Parathyroid adenoma (tissue), 2 donors: ENCODE measurements around the gene TMEM213.

Source experiments
- H2AFZ ChIP-seq: fragments of 300-600 bp; sonication (generic); one replicate; pipeline ENCODE4 v1.7.0; 2017; ENCODE audit warnings: antibody characterized with exemption, mild to moderate bottlenecking
- H3K27ac ChIP-seq: fragments of 300-600 bp; sonication (generic); one replicate; pipeline ENCODE4 v1.7.0; 2017
- H3K27me3 ChIP-seq: fragments of 300-600 bp; sonication (generic); one replicate; pipeline ENCODE4 v1.7.0; 2017; ENCODE audit warnings: low read length; ENCODE audit not compliant: control insufficient read depth, insufficient read depth
- H3K36me3 ChIP-seq: fragments of 300-600 bp; sonication (generic); one replicate; pipeline ENCODE4 v1.7.0; 2017; ENCODE audit warnings: low read length; ENCODE audit not compliant: control insufficient read depth, insufficient read depth
- H3K4me1 ChIP-seq: fragments of 300-600 bp; sonication (generic); one replicate; pipeline ENCODE4 v1.7.0; 2017; ENCODE audit warnings: control low read depth
- H3K4me2 ChIP-seq: fragments of 300-600 bp; sonication (generic); one replicate; pipeline ENCODE4 v1.7.0; 2017; ENCODE audit warnings: low read length
- H3K4me3 ChIP-seq: fragments of 300-600 bp; sonication (generic); one replicate; pipeline ENCODE4 v1.7.0; 2017; ENCODE audit warnings: low read depth, low read length
- H3K79me2 ChIP-seq: fragments of 300-600 bp; sonication (generic); one replicate; pipeline ENCODE4 v1.7.0; 2017; ENCODE audit warnings: control low read depth
- H3K9ac ChIP-seq: fragments of 300-600 bp; sonication (generic); one replicate; pipeline ENCODE4 v1.7.0; 2017; ENCODE audit warnings: mild to moderate bottlenecking
- H3K9me3 ChIP-seq: fragments of 300-600 bp; sonication (generic); one replicate; pipeline ENCODE4 v1.7.0; 2017; ENCODE audit warnings: low read length; ENCODE audit not compliant: control insufficient read depth
- TF ChIP-seq, protein P1 (sequence below): fragments of 300-600 bp; sonication (generic); IDR thresholded peaks from one replicate; pipeline ENCODE4 v1.7.0; 2017; ENCODE audit warnings: antibody characterized with exemption, mild to moderate bottlenecking
- donor health status: primary hyperparathyroidism.

The TMEM213 gene

GRCh38 chr7:138867744-138868143 lies 70.0 kb downstream of the TMEM213 start:
- no peaks in the 10 kb centered on the region for H3K79me2 ChIP-seq
- TF ChIP-seq, protein P1, sequence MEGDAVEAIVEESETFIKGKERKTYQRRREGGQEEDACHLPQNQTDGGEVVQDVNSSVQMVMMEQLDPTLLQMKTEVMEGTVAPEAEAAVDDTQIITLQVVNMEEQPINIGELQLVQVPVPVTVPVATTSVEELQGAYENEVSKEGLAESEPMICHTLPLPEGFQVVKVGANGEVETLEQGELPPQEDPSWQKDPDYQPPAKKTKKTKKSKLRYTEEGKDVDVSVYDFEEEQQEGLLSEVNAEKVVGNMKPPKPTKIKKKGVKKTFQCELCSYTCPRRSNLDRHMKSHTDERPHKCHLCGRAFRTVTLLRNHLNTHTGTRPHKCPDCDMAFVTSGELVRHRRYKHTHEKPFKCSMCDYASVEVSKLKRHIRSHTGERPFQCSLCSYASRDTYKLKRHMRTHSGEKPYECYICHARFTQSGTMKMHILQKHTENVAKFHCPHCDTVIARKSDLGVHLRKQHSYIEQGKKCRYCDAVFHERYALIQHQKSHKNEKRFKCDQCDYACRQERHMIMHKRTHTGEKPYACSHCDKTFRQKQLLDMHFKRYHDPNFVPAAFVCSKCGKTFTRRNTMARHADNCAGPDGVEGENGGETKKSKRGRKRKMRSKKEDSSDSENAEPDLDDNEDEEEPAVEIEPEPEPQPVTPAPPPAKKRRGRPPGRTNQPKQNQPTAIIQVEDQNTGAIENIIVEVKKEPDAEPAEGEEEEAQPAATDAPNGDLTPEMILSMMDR = no peak

GRCh38 chr7:138868711-138869110 lies 70.9 kb downstream of the TMEM213 start:
- no peaks in the 10 kb centered on the region for H3K79me2 ChIP-seq
- no peaks in the 10 kb centered on the region for H3K36me3 ChIP-seq
- H3K4me3 ChIP-seq = no peak overlapping the region
- TF ChIP-seq, protein P1 = no peak
- no peak overlapping the region for H3K4me2 ChIP-seq
- H3K9me3 ChIP-seq = no peaks in the 10 kb centered on the region
- H3K4me1 ChIP-seq = peaks cover 4% of the 10 kb centered on the region
- no peak overlapping the region for H3K9ac ChIP-seq
- no peak overlapping the region for H3K27ac ChIP-seq
- H3K27me3 ChIP-seq = no peaks in the 10 kb centered on the region
- H2AFZ ChIP-seq = no peak overlapping the region

More at GRCh38 chr7:138867744-138868143, 70.0 kb downstream of the TMEM213 start:
- Histone ChIP-seq H3K4me2 (no peak overlapping the region), H3K9me3 (no peaks in the 10 kb centered on the region), H3K4me3 (no peak overlapping the region), H3K36me3 (no peaks in the 10 kb centered on the region), H3K4me1 (no peaks in the 10 kb centered on the region), H3K9ac (no peak overlapping the region), H2AFZ (no peak overlapping the region), H3K27ac (no peak overlapping the region), H3K27me3 (no peaks in the 10 kb centered on the region)

- Histone ChIP-seq H3K36me3 (no peaks in the 10 kb centered on the region), H3K4me3 (no peak overlapping the region), H3K4me1 (peaks cover 4% of the 10 kb centered on the region), H3K79me2 (no peaks in the 10 kb centered on the region), H2AFZ (no peak overlapping the region), H3K9ac (no peak overlapping the region), H3K4me2 (no peak overlapping the region), H3K9me3 (no peaks in the 10 kb centered on the region), H3K27ac (no peak overlapping the region), H3K27me3 (no peaks in the 10 kb centered on the region)
- TF ChIP-seq, protein P1 = no peak
Observed at GRCh38 chr7:138869353-138869752, 71.6 kb downstream of the TMEM213 start.

GRCh38 chr7:138871065-138871813 lies 73.4 kb downstream of the TMEM213 start:
- Histone ChIP-seq H3K9ac (no peak overlapping the region), H2AFZ (no peak overlapping the region), H3K27me3 (no peaks in the 10 kb centered on the region), H3K4me3 (no peak overlapping the region), H3K9me3 (no peaks in the 10 kb centered on the region), H3K4me1 (peaks cover 5% of the 10 kb centered on the region), H3K36me3 (no peaks in the 10 kb centered on the region), H3K27ac (no peak overlapping the region), H3K4me2 (no peak overlapping the region), H3K79me2 (no peaks in the 10 kb centered on the region)
- TF ChIP-seq, protein P1 = no peak

- peaks cover 10% of the 10 kb centered on the region for H3K4me1 ChIP-seq
- H3K27ac ChIP-seq = no peak overlapping the region
- H2AFZ ChIP-seq = no peak overlapping the region
- no peaks in the 10 kb centered on the region for H3K36me3 ChIP-seq
- no peak overlapping the region for H3K9ac ChIP-seq
- H3K9me3 ChIP-seq = no peaks in the 10 kb centered on the region
- TF ChIP-seq, protein P1 = no peak
- H3K4me3 ChIP-seq = no peak overlapping the region
- no peaks in the 10 kb centered on the region for H3K79me2 ChIP-seq
- no peaks in the 10 kb centered on the region for H3K27me3 ChIP-seq
- H3K4me2 ChIP-seq = no peak overlapping the region
Observed at GRCh38 chr7:138871814-138872090, 74.0 kb downstream of the TMEM213 start.
